ENCODE data around the gene BBLN.

DNA sequence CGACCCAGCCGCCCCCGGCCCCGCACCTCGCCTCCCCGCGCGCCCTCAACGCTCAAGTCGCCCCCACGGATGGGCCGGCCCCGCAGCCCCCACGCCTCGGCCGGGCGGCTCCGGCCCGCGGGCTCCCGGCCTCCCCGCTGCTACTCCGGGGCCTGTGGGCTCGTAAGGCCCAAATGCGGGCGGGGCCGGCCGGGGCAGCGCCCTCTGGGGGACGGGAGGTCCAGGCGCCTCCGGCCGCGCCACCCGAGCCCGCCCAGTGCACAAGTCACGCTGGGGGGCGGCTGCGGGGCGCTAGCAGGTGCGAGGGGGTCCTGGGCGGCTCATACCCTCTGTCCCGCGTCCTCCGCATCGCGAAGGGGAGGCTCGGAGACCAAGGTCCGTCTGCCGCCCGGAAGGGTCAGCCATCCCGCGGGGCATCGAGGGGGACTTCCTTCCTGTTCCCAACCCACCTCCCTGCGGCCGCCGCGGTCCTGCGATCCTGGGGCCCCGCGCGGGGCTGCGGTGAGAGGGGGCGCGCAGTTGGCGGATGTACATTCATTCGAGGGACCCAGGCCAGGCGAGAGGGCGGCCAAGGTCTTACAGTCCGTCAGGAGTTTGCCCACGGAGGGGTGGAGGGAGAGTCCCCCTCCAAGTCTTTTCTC, 31.5 kb downstream of the BBLN start, which contains the start of gene CIZ1:
- no peak for TF ChIP-seq YY1 (IDR thresholded peaks at IDR 0.05; ENCODE audit: insufficient read depth, insufficient read length)
- TF ChIP-seq SUZ12 (IDR thresholded peaks at IDR 0.05; ENCODE audit: extremely low read depth, insufficient read depth, insufficient read length) = no peak
